Thoracic aorta (tissue), 2 donors: ENCODE data around the gene PDE1C. TPM values are rescaled to one million over a fixed set of nuclear protein-coding genes. Genes with fewer than 3 reads are reported as not detected.

ENCODE experiments used
- ATAC-seq: fragments of 150-250 bp; one replicate; pipeline ENCODE4 v1.8.0; 2017; ENCODE audit warnings: low read depth; ENCODE audit not compliant: insufficient number of reproducible peaks, low FRiP score
- DNase-seq: peaks from one replicate; pipeline ENCODE4 v3.0.0-alpha.2; 2020; ENCODE audit warnings: low spot score
- H3K27ac ChIP-seq, 2 donors: fragments of 200-600 bp; sonication (generic); 1 replicate in 1 of 2; 2 replicates in 1 of 2; pipeline ENCODE4 v1.5.1; 2016; ENCODE audit warnings: mild to moderate bottlenecking in 2 of 2, moderate library complexity in 2 of 2
- H3K27me3 ChIP-seq: fragments of 200-600 bp; sonication (generic); replicated peaks from 2 replicates; pipeline ENCODE4 v1.6.0; 2016; ENCODE audit warnings: mild to moderate bottlenecking; ENCODE audit not compliant: insufficient read depth
- H3K36me3 ChIP-seq: fragments of 200-600 bp; sonication (generic); one replicate; pipeline ENCODE4 v1.5.1; 2016
- H3K4me1 ChIP-seq, 2 donors: fragments of 200-600 bp; sonication (generic); 1 replicate in 1 of 2; 2 replicates in 1 of 2; pipeline versions ENCODE4 v1.5.1 to v1.6.0; 2016; ENCODE audit warnings: low read depth in 2 of 2, mild to moderate bottlenecking in 1 of 2; ENCODE audit not compliant: control insufficient read depth in 1 of 2
- H3K4me3 ChIP-seq: fragments of 200-600 bp; sonication (generic); 2 replicates; pipeline ENCODE4 v1.5.1; 2016; ENCODE audit warnings: mild to moderate bottlenecking
- H3K9me3 ChIP-seq: fragments of 200-600 bp; sonication (generic); 2 replicates; pipeline ENCODE4 v1.5.1; 2016
- total RNA-seq, 2 donors: library from RNA; depleted of rRNA; stranded (reverse); fragments of >200 nt; gene quantifications; one replicate each; pipeline versions ENCODE4 v1.1.0 to v1.2.3, GENCODE V29; 2016
- TF ChIP-seq, protein P1 (sequence below): fragments of 200-600 bp; sonication (generic); IDR thresholded peaks from one replicate; pipeline ENCODE4 v1.5.1; 2019; ENCODE audit warnings: antibody characterized with exemption

The PDE1C gene
- total RNA-seq, 2 donors from 2014 or later: 4.6 to 12.1 TPM

DNA sequence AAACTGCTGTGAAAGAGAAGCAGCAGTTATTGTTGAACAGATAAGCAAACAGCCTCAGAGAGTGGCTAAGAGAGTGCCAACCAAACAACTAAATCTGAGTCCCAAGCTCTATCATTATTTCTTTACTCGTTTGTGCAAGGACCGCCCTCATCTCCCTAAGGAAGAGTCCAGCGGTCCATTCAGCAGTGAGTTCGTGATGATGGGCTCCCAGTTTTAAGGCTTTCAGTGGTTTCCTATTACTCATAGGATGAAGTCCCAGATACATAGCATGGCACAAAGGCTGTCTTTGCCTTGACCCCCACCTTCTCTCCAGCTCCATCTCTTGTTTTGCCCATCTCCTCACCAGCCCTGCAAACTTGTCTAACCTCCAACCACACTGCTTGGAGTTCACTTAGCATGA lies 24.3 kb upstream of the PDE1C start:
- Histone ChIP-seq H3K4me3 (no peak overlapping the region), H3K9me3 (no peaks in the 10 kb centered on the region), H3K4me1 (peaks cover 13 to 26% of the 10 kb centered on the region in 2 donors), H3K36me3 (no peaks in the 10 kb centered on the region), H3K27ac (peak overlapping the region in 1 of 2 donors; percentile 50), H3K27me3 (no peaks in the 10 kb centered on the region)
- ATAC-seq (no peak), DNase-seq (no peak)
- TF ChIP-seq, protein P1, sequence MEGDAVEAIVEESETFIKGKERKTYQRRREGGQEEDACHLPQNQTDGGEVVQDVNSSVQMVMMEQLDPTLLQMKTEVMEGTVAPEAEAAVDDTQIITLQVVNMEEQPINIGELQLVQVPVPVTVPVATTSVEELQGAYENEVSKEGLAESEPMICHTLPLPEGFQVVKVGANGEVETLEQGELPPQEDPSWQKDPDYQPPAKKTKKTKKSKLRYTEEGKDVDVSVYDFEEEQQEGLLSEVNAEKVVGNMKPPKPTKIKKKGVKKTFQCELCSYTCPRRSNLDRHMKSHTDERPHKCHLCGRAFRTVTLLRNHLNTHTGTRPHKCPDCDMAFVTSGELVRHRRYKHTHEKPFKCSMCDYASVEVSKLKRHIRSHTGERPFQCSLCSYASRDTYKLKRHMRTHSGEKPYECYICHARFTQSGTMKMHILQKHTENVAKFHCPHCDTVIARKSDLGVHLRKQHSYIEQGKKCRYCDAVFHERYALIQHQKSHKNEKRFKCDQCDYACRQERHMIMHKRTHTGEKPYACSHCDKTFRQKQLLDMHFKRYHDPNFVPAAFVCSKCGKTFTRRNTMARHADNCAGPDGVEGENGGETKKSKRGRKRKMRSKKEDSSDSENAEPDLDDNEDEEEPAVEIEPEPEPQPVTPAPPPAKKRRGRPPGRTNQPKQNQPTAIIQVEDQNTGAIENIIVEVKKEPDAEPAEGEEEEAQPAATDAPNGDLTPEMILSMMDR: no peak

DNA sequence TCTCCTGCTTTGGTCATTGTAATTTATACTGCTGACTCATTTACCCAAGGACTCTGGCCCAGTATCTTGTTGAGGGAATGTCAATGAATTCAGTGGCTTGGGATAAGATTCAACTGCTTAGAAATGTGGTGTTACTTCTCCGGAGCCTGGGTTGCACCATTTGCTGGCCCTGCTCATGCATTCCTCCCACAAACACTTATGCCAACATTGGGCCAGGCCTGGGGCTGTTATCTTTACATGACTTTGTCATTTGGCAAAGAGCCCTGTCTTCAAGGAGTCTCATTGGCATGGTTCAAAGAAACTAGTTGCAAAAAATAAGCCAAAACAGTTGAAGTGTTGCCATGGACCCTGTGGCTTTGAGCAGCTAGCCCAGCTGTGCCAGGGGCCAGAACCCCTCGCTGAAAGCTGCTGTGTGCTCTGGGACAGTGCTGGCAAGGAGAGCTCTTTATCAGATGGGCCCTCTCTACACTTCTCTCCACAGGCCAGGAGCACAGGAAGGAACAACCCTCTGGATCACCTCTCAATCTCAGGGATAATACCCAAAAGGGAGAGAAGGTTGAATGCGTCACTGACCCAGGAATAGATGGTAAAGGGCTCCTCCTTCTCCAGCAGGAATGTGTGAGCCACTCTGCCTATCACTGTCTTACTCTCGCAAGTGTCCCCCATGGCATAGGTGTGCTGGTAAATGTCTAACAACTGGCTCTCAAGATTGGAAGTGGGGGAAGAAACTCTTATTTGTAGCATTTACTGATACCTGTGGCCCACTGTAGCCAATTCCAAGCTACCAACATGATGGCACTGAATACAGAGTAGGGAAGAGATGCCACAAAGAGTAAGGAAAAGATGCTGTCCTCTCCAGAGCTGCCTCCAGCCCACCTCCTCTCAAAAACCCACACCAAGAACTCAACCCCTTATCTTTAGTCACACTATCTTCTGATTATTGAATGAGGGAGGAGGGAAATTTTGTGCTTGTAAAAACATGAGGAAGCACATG lies 23.5 kb upstream of the PDE1C start:
- no peaks in the 10 kb centered on the region for H3K36me3 ChIP-seq
- H3K27ac ChIP-seq: peak overlapping the region in 1 of 2 donors; percentile 50
- TF ChIP-seq, protein P1: no peak
- no peaks in the 10 kb centered on the region for H3K9me3 ChIP-seq
- no peak overlapping the region for H3K4me3 ChIP-seq
- ATAC-seq (peak; percentile 66), DNase-seq (peak; percentile 41)
- H3K4me1 ChIP-seq: peaks cover 13 to 26% of the 10 kb centered on the region in 2 donors
- no peaks in the 10 kb centered on the region for H3K27me3 ChIP-seq

- Histone ChIP-seq H3K4me1 (peaks cover 13 to 26% of the 10 kb centered on the region in 2 donors), H3K36me3 (no peaks in the 10 kb centered on the region), H3K27ac (no peak overlapping the region), H3K9me3 (no peaks in the 10 kb centered on the region), H3K27me3 (no peaks in the 10 kb centered on the region), H3K4me3 (no peak overlapping the region)
- DNase-seq: no peak
- no peak for ATAC-seq
- TF ChIP-seq, protein P1: no peak
Measured at GRCh38 chr7:32092346-32092745, 22.1 kb upstream of the PDE1C start.

DNA sequence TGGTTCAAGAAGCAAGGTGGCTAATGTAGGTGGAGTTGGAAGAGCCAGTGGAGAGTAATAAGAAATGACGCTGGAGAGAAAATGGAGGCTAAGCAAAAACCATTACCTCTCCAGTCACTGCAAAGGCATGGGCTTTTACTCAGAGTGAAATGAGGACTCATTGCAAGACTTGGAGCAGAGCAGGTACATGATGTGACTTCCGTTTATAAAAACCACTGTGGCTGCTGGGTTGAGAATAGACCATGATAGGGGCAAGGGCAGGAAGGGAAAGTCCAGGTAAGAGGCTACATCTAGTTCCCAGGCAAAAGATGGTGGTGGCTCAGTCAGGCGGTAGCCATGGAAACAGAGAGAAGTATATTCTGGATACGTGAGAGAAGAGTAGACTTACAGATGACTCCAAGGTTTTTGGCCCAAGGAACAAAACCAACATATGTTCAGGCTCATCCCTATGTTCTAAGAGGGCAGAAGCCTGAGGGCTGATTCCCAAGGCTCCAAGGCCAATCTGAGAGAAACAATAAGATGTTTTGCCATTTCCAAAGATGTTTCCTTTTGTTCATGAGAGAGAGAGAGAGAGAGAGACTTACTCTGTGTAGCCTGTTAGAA lies 21.5 kb upstream of the PDE1C start:
- no peaks in the 10 kb centered on the region for H3K36me3 ChIP-seq
- H3K27ac ChIP-seq: no peak overlapping the region

More for the DNA sequence above, 21.5 kb upstream of the PDE1C start:
- H3K9me3 ChIP-seq: no peaks in the 10 kb centered on the region
- peaks cover 13 to 26% of the 10 kb centered on the region in 2 donors for H3K4me1 ChIP-seq
- DNase-seq: no peak
- TF ChIP-seq, protein P1: no peak
- H3K4me3 ChIP-seq: no peak overlapping the region
- no peak for ATAC-seq
- H3K27me3 ChIP-seq: no peaks in the 10 kb centered on the region
